Fibroblast of the aortic adventitia (primary cell): ENCODE results near the gene LY6G6C. TPM values are rescaled to one million over a fixed set of nuclear protein-coding genes. Genes with fewer than 3 reads are reported as not detected.

ENCODE experiments used
- DNase-seq: peaks from one replicate; pipeline ENCODE4 v3.0.0-alpha.2; 2010; ENCODE audit warnings: low read depth
- H3K4me3 ChIP-seq: 2 replicates; pipeline ENCODE4 v1.5.1; 2011; ENCODE audit warnings: low read depth, mild to moderate bottlenecking, control low read depth, low read length, moderate library complexity
- CTCF ChIP-seq: IDR thresholded peaks from 2 replicates; pipeline ENCODE4 v1.5.1; 2011; ENCODE audit warnings: mild to moderate bottlenecking, low read length, control low read depth, inconsistent platforms; ENCODE audit not compliant: insufficient read depth
- total RNA-seq: library from RNA; depleted of rRNA; stranded (reverse); fragments of >200 nt; gene quantifications from 2 replicates; pipeline ENCODE4 v1.2.3, GENCODE V29; 2012; ENCODE audit warnings: low replicate concordance

The LY6G6C gene
- total RNA-seq, 1 donor = not detected

DNA sequence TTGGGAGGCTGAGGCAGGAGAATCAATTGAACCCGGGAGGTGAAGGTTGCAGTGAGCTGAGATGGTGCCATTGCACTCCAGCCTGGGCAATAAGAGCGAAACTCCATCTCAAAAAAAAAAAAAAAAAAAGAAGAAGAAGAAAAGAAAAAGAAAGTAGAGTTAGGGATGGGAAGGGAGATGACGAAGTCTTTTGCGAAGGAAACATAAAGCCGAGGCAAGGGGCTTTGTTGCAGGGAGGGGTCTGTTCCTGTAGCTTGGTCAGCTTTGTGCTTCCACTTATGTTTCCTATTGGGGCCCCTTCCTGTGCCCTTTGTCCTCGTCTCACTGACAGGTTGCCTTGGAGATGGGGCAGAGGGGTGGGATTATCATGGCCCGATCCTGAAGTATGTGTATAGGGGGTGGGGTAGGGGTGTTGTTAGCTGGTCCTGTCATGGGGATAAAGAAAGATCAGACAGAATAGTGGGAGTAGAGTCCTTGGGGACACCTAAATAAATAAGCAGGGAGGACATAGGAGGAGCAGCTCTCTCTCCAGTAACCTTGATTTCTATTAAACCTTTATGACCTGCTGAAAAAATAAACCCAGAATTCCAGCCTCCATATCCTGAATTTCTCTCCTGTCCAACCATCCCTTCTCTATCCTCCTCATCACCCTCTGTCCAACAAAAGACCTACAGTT lies 15.9 kb upstream of the LY6G6C start:
- no peak for TF ChIP-seq CTCF
- H3K4me3 ChIP-seq = peak overlapping the region; percentile 17
- no peak for DNase-seq

DNA sequence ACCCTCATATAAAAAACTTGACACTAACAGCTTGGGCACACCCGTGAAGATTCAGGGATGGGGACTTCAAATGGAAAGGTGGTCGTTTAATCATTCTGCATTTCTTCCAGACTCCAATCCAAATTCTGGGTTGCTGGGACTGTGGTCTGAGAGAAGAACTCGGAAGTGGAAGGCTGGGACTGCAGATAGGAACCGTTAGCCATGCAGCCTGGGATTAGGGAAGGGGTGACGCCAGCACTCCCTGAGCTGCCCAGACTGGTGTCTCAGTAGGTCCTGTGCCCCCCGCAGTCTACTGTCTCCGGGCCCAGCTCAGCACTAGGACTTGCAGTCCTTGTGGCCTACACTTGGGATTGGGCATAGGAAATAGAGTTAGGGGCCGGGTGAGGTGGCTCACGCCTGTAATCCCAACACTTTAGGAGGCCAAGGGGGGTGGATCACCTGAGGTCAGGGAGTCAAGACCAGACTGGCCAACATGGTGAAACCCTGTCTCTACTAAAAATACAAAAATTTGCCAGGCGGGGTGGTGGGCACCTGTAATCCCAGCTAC lies 15.3 kb upstream of the LY6G6C start:
- no peak for TF ChIP-seq CTCF
- no peak for DNase-seq
- peak overlapping the region; percentile 97 for H3K4me3 ChIP-seq

DNA sequence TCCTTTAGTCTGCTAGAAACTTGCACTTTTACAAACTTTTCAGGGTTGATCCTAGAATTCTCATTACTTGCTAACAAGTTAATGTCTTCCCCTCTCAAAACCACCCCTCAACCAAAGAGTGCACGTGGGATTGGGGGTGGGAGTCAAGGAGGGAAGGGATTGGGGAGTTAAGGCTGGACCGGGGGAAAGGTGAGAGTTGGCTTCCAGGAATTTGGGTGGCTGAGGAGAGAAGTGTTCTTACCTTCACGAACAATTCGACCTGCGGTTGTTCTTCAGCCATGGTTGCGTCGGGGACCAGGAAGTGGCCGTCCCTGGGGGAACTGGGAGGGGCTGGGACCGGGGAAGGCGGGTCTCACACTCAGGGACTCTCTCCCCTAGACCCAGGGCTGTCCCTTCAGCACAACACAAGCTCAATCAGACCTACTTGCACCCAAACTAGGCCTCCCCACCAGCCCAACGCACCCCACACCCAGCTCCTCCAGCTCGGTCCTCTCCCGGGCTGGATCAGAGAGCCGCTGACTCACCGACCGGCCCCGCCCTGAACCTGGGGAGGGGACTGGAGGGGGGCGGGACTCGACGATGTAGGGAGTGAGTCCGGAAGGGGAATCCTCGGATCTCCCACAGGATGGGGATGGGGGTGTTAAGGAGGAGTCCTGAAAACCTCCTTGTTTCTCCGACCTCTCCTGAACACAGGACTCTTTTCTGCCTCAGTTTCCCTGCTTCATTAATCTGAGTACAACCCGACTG lies 14.6 kb upstream of the LY6G6C start, which contains the start of gene CLIC1:
TSS of gene CLIC1 (minus strand) at position 510 of the 747 bp plus-strand sequence. CDS start at position 280, 230 bp downstream.
- peak within 1 kb of the TSS; percentile 97 for H3K4me3 ChIP-seq
- TF ChIP-seq CTCF = no peak
- DNase-seq = peak; percentile 69

DNA sequence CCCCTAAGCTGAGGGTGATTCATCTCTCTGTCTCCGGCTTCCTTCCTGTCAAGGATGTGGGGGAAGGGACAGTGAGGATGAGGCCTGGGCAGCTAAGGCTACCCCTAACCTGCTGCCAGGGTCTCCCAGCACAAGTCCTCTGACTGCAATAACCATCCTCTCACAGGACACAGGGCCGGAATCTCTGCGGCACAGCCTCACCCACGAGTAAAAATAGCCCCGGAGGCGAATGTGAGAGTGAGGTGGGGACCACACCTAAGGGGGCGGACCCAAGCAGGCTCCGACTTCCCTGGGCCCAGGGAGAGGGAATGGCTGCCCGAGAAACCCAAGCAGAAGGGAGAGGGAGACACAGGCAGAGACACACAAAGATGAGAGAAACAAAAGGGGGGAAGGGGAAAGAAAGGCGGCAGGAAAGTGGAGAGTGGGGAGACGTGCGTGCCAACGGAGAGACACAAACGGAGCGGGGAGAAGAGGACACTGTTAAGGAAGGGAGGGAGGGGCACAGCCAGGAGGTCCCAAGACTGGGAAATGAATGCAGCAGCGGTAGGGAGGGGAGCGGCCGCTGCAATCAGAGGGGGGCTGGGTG lies 13.4 kb upstream of the LY6G6C start:
- TF ChIP-seq CTCF = no peak
- H3K4me3 ChIP-seq = peak overlapping the region; percentile 97
- DNase-seq = peak; percentile 46

DNA sequence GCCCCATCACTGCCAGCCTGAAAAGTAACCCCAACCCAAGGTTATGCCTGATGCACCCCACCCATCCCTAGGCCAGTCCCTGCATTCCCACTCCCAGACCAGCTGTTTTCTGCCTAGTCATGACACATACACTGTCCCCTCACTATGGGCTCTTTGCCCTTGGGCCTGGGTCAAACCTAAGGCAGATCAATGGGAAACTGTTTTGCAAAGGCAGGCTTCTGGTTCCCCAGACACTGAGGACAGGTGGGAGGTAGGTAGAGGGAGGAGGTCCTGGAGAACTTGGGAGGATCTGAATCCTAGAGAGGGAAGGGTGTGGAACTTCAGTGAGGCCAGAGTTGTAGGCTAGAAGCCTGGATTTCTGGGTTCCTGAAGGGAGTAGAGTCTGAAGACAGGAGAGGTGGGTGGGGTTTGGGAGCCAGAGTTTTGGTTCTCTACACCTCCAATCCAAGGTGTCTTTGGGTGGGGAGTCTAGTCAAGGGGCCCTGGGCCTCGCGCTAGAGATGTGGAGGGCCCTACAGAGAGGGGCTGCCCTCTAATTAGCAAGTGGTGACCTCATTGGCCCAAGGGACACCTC lies 12.8 kb upstream of the LY6G6C start:
- TF ChIP-seq CTCF = no peak
- H3K4me3 ChIP-seq = peak overlapping the region; percentile 97
- DNase-seq = no peak

DNA sequence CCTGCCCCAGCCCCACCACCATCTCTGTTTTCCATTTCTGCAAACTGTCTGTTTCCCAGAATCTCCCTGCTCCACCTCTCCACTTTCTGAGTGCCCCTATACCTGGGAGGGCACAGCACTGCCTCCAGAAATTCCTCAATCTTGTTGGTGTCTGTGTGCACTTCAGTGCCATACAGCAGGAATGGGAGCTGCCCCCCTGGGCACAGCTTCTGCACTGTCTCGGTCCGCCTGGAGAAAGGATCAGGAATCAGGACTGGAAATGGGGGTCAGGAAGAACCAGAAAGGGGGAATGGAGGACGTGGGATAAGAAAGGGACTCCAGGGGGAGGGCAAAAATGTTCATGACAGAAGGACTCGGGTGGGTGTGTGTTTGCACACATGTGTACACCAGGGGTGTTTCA lies 12.2 kb upstream of the LY6G6C start:
- DNase-seq = no peak
- TF ChIP-seq CTCF = no peak
- peak overlapping the region; percentile 97 for H3K4me3 ChIP-seq
